IPS-18c (cell line): Measurements from ENCODE around the gene BNIP2.
"Not testable (repeated sequence)": the region's sequence is repeated elsewhere in the genome, so short reads cannot be mapped to it uniquely, and the experiment has no call there.

Source experiments
- H3K4me3 ChIP-seq: 2 replicates; pipeline ENCODE4 v1.7.0; 2013; ENCODE audit warnings: low read depth, mild to moderate bottlenecking, low read length, moderate library complexity; ENCODE audit not compliant: insufficient read depth
- H3K9me3 ChIP-seq: one replicate; pipeline ENCODE4 v1.6.1; 2013; ENCODE audit warnings: mild to moderate bottlenecking, low read length, moderate library complexity; ENCODE audit not compliant: control insufficient read depth, insufficient read depth

BNIP2 gene

DNA sequence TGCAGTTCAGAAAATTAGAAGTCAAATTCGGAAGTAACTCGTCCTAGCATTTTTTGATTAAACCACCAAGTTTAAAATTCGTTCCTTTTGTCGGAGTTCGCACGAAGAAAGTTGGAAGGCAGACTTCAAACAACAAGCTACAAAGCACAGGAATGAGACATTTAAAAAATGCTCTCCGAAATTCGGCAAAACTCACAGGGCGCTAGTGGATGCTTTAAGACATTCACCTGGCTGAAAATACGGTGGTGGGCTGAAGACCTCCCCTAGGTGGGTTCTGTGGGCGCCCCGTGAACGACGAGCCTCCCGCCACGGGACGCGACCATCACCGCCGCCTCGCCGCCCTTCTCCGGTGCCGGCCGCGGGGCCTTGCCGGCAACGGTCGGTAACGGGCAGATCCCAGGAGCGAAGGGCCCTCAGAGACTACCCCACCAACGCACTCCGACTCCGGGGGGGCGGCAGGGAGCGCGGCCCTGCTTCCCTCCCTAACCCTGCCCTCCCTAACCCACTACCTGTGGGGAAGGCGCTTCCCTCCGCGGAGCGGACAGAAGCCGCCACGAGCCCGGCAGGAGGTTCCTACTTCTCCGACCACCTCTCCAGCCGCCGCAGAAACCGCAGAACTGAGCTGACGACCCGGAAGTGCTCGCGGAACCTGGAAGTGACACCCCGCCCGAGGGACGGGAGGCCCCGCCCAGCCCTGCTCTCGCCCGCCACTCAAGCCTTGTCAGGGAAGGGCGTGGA lies 32.1 kb downstream of the BNIP2 start, which contains the start of gene GTF2A2:
Gene GTF2A2, minus strand, starts transcription at position 619 of the 738 bp plus-strand sequence. CDS start 5,238 bp downstream, outside the sequence.
- H3K9me3 ChIP-seq, result no peaks in the 10 kb centered on the region
- peak within 1 kb of the TSS; percentile 65 for H3K4me3 ChIP-seq

DNA sequence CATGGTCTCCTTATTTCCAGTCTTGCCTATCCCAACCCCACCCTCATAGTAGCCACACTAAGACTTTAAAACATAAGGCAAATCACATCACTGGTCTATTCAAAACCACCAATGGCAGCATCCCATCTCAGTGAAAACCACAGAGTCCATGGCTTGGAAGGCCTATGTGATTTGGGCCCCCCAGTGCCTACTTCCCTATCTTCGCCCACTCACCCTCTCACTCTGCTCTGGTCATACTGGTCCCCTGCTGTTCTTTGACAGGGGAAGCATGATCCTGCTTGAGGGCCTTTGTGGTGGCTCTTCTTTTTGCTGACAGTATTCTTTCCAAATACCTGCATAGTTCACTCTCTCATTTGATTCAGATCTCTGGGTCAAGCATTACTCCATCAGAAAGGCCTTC lies 35.1 kb downstream of the BNIP2 start:
- no peaks in the 10 kb centered on the region for H3K9me3 ChIP-seq
- H3K4me3 ChIP-seq, result no peak overlapping the region

DNA sequence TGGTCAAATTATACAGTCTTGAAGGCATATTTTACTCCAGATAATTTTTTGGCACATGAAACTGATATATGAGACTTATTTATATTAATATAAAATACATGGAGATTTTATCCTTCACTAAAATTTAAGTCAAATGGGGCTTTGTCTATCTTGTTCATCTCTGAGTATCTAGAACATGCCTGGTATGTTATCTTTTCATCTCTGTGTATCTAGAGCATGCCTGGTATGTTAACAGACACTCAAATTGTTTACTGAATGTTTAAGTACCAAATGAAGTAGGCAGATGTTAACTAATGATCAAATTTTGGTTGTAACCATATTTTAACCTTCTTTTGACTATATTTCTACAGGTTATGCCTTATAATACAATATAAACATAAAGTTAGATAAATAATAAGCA lies 39.5 kb downstream of the BNIP2 start:
- Histone ChIP-seq H3K4me3 (no peak overlapping the region), H3K9me3 (no peaks in the 10 kb centered on the region)

DNA sequence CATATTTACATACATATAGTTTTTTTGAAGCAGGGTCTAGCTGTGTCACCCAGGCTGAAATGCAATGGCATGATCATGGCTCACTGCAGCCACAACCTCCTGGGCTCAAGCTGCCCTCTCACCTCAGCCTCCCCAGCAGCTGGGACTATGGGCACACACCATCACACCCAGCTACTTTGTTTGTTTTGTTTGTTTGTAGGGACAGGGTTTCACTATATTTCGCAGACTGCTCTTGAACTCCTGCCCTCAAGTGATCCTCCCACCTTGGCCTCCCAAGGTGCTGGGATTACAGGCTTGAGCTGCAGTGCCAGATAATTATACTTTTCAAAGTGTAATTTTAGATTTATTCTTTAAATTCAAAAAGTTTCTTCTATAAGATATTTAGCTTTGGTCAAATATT lies 42.0 kb downstream of the BNIP2 start:
- Histone ChIP-seq H3K9me3 (no peaks in the 10 kb centered on the region), H3K4me3 (no peak overlapping the region)

DNA sequence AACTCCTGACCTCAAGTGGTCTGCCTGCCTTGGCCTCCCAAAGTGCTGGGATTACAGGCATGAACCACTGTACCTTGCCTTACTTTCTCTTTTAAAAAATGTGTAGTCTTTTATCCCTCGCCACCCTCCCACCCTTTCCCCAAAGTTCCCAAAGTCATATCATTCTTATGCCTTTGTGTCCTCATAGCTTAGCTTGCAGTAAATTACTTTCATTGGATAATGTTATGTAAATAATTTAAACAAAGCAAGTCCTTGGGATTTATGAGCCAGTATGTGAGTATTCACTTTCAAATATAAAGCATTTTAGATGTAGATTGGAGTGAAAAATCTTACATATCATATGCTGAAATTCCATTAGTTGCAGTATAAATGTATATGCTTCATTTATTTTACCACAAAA lies 42.8 kb downstream of the BNIP2 start:
- Histone ChIP-seq H3K4me3 (no peak overlapping the region), H3K9me3 (no peaks in the 10 kb centered on the region)

DNA sequence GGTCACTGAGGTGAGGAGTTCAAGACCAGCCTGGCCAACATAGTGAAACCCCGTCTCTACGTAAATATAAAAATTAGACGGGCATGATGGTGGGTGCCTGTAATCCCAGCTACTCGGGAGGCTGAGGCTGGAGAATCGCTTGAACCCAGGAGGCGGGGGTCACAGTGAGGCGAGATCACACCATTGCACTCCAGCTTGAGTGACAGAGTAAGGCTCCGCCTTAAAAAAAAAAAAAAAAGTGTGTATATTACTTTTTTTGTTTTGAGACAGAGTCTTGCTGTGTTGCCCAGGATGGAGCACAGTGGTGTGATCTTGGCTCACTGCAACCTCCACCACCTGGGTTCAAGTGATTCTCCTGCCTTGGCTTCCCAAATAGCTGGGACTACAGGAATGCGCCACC lies 43.3 kb downstream of the BNIP2 start:
- not testable (repeated sequence) for H3K4me3 ChIP-seq, H3K9me3 ChIP-seq

DNA sequence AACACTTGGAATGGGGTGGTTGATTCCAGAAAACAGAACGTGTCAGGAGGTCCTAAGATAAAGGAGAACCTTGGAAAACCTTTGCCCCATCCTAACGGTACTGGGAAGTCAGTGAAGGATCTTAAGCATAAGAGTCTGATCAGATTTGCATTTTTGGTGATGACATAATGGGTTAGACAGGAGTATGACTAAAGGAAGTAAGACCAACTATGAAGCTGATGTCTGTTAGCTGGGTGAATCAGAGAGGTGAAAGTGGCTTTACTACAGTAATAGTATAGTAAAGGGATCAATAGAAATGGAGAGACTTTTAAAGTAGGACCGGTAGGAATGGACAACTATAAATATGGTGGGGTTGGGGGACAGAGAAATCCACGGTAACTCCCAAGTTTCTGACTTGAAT lies 44.4 kb downstream of the BNIP2 start:
- no peak overlapping the region for H3K4me3 ChIP-seq
- H3K9me3 ChIP-seq, result no peaks in the 10 kb centered on the region

DNA sequence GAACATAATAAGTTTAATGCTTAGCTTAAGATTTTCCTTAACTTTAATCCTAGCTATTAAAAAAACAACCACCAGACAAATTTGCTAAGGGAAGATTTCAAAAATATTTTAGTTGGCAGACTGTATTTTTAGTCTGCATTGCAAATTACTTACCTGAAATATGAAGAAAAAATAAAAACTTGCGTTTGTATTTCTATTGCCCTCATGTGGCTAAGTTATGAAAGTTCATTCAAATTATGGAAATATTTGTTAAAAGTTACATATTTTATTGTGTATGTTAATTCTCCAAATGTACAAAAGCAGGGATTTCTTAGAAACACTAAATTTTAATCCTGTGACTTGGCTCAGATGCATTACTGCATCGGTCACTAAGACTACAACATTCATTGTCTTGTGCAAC lies 46.8 kb downstream of the BNIP2 start:
- Histone ChIP-seq H3K4me3 (no peak overlapping the region), H3K9me3 (no peaks in the 10 kb centered on the region)

DNA sequence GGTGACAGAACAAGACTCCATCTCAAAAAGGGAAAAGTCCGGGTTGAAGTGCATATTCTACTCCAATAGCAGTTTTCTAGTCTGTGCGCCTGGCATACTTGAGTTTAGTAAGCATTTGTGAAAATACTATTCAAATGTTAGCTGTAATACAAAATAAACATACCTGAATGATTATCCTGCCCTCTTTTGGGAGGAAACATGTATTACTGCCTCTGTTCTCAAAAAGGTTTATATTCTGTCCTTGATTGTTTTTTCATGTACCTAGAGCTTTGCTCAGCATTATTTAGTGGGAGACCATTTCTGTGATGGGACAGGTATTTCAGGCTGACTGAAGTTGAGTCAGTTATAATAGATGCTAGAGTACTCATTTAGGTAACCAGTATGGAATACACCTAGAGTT lies 51.6 kb downstream of the BNIP2 start:
- H3K4me3 ChIP-seq, H3K9me3 ChIP-seq: not testable (repeated sequence)

DNA sequence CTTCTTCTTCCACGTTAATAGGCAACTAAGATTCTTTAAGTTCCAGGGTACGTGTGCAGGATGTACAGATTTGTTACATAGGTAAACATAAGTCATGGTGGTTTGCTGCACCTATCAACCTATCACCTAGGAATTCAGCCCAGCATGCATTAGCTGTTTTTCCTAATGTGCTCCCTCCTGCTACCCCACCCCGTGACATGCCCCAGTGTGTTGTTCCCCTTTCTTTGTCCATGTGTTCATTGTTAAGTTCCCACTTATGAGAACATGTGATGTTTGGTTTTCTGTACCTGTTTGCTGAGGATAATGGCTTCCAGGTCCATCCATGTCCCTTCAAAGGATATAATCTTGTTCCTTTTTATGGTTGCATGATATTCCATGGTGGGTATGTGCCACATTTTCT lies 52.9 kb downstream of the BNIP2 start:
- H3K9me3 ChIP-seq, result no peaks in the 10 kb centered on the region
- H3K4me3 ChIP-seq, result no peak overlapping the region

DNA sequence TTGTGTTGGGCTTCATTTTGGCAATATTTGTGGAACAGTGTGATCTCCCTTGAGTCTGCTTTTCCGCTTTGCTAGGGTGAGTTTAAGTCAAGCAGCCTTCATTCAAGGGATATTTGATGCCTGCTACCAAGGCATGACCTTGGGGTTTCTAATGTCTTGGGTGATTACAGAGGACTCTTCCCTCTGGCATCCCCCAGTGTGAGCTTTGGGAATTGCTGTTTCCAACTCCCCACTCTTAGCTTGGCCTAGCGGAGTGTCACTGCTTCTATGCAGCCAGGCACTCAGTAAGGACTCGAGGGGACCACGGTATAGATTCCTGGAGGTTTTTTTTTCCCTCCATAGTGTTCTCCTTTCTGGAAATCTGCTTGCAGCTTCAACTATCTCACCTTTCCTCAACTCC lies 56.4 kb downstream of the BNIP2 start:
- Histone ChIP-seq H3K9me3 (no peaks in the 10 kb centered on the region), H3K4me3 (no peak overlapping the region)

DNA sequence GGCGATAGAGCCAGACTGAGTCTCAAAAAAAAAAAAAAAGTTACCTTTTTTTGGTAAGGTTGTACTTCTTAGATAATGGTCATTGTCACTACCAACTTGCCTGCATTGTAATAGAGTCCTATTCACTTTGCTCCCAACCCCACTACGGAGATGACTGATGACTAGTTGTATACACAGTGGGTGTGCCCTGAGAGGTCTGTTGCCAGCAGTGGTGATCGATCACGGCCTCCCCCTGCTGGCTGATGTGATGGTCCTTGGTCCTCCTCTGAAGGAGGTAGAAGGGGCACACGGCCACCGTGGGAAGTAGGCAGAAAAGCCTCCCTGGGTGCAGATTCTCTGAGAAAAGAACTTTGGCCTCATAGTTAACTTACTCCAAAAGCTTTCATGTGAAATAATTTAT lies 66.8 kb downstream of the BNIP2 start:
- Histone ChIP-seq H3K4me3 (no peak overlapping the region), H3K9me3 (no peaks in the 10 kb centered on the region)

DNA sequence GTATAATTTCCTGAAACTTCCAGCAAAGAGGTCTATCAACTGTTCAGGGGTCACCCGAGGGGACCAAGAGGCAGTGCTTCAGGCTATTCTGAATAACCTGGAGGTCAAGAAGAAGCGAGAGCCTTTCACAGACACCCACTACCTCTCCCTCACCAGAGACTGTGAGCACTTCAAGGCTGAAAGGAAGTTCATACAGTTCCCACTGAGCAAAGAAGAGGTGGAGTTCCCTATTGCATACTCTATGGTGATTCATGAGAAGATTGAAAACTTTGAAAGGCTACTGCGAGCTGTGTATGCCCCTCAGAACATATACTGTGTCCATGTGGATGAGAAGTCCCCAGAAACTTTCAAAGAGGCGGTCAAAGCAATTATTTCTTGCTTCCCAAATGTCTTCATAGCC lies 70.7 kb downstream of the BNIP2 start:
- H3K9me3 ChIP-seq, result no peaks in the 10 kb centered on the region
- H3K4me3 ChIP-seq, result no peak overlapping the region

DNA sequence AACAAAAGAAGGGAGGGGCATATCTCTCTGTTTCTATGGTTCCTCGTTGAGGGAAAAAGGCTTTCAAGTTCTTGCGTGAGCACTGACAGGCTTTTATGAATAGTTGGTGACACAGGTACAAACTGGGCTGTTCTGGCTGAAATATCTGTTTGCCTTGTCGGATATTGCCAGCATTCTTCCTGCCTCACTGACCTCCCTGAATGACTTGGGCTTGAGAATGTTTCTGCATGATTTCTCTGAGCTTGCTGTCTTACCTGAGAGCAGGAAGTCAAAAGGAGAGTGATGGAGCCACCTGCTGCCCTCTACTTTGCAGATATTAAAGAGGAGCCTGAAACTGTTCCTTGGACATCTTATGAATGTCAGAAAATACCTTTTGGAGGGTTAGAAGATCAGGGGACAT lies 72.7 kb downstream of the BNIP2 start:
- H3K4me3 ChIP-seq, result no peak overlapping the region
- H3K9me3 ChIP-seq, result no peaks in the 10 kb centered on the region

DNA sequence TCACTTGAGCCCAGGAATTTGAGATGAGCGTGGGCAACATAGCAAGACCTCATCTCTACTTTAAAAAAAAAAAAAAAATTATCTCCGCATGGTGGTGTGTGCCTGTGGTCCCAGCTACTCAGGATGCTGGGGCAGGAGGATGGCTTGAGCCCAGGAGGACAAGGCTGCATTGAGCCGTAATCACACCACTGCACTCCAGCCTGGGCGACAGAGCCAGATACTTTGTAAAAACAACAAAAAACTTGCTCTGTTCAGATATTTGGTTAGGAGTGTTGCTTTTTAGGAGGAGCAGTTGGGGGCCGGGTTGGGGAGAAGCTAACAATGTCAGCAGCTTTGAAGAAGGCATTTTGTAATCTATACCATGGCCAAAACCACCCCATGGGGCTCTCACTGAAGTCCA lies 73.5 kb downstream of the BNIP2 start:
- Histone ChIP-seq H3K9me3 (no peaks in the 10 kb centered on the region), H3K4me3 (no peak overlapping the region)

DNA sequence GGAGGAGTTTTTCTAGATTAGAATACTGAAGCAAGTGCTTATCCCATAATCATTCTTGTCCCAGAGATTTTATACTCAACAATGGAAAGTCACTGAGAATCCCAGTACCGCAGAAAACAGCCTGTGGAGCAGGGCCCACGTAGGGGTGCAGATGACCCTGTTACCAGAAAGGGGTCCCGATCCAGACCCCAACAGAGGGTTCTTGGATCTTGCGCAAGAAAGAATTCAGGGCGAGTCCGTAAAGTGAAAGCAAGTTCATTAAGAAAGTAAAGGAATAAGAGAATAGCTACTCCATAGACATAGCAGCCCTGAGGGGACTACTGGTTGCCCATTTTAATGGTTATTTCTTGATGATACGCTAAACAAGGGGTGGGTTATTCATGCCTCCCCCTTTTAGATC lies 75.0 kb downstream of the BNIP2 start:
- H3K9me3 ChIP-seq, result no peaks in the 10 kb centered on the region

DNA sequence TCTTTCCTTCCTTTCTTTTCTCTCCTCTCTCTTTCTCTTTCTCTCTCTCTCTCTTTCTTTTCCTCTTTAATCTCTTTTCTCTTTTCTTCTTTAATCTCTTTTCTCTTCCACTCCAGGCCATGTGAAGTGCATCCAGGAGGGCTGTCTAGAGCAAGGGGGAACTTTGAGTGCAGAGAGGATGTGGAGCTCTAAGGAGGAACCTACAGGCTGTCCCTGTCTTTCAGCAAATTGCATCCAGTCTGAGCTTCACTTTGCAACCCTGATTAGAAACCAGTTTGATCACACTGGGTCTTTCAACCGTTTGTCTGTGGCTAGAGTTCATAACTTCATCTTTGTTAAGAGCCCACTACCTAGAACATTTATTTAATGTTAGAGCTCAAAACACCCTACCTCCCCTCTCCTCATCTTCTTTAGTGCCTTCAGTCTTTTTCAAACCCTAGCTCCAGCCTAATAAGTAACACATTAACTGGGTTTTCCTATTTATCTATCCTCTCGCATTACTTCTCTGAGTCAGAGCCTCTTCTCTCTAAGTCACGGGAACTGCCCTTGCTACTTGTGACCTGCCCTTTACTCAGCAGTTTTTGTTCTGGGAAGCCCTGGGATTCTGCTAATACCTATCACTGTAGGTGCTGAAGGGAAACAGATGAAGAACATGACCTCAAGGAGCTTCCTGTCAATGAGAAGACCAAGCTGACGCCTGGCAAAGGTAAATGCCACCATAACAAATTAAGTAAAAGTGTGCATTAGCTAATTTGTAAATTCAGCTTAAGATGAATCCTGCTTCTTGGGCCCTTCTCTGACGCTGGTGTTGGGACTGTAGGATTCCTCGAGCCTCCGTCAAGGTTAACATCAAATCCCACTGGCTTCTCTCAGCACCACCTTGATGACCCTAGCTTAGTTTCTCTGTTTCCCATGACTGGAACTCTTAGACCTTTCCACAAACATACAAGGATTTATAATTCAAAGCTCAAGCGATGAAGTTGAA lies 77.6 kb downstream of the BNIP2 start, which contains the start of gene GCNT3:
Gene GCNT3, plus strand, starts transcription at position 508 of the 985 bp plus-strand sequence. CDS start 6,456 bp downstream, outside the sequence.
- Histone ChIP-seq H3K4me3 (no peak within 1 kb of the TSS), H3K9me3 (no peaks in the 10 kb centered on the region)

More for the DNA sequence above, 75.0 kb downstream of the BNIP2 start:
- H3K4me3 ChIP-seq, result no peak overlapping the region
